ENCODE data around the gene MRPL33. TPM values are rescaled to one million over a fixed set of nuclear protein-coding genes. Genes with fewer than 3 reads are reported as not detected.
"Not testable (repeated sequence)": the region's sequence is repeated elsewhere in the genome, so short reads cannot be mapped to it uniquely, and the experiment has no call there.

Gene MRPL33
- polyA plus RNA-seq, 1 donor = 126 TPM

DNA sequence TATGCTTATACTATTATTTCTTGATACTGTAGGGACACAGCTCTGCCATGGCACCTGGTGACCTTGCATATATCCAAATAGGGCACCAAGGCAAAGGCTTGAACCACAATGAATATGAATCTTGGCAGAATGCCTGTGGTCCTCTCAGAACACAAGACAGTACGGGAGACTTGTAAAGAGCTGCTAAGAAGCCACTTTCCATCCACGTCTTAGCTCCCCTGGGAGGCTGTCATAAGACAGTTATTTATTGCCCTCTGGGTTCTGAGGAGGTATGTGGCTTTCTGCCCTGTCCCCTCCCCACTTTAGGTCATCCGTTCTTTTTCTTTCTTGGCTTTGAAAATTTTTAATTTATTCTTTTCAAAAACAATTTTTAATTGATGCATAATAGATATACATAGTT, 29.8 kb upstream of the MRPL33 start:
- Histone ChIP-seq H3K27me3 (ENCODE audit: control insufficient read depth, insufficient read depth, low read length) (no peaks in the 10 kb centered on the region), H3K36me3 (ENCODE audit: control insufficient read depth, insufficient read depth, low read length) (no peaks in the 10 kb centered on the region), H3K27ac (ENCODE audit: low read length) (no peak overlapping the region), H3K4me1 (ENCODE audit: control insufficient read depth, insufficient read depth, low read length) (peaks cover 28% of the 10 kb centered on the region), H3K9me3 (ENCODE audit: control insufficient read depth, low read depth, low read length) (peaks cover 8% of the 10 kb centered on the region), H3K4me3 (ENCODE audit: low read length) (no peak overlapping the region)
- no peak for DNase-seq
- 100% methylated on average over 1 of the region's 3 CpGs for WGBS (ENCODE audit: insufficient coverage, low lambda C conversion rate)

DNA sequence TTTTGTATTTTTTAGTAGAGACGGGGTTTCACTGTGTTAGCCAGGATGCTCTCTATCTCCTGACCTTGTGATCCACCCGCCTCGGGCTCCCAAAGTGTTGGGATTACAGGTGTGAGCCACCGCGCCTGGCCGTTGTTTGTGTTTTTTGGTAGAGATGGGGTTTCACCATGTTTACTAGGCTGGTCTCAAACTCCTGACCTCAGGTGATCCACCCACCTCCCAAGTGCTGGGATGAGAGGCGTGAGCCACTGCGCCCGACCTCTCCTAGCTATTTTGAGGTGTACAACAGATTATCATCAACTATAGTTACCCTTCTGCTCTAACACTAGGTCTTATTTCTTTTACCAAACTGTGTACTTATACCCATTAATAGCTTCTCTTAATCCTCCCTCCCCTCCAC, 28.9 kb upstream of the MRPL33 start:
- Histone ChIP-seq H3K4me1 (ENCODE audit: control insufficient read depth, insufficient read depth, low read length) (peaks cover 21% of the 10 kb centered on the region), H3K36me3 (ENCODE audit: control insufficient read depth, insufficient read depth, low read length) (no peaks in the 10 kb centered on the region), H3K27ac (ENCODE audit: low read length) (no peak overlapping the region), H3K9me3 (ENCODE audit: control insufficient read depth, low read depth, low read length) (peaks cover 8% of the 10 kb centered on the region), H3K4me3 (ENCODE audit: low read length) (no peak overlapping the region), H3K27me3 (ENCODE audit: control insufficient read depth, insufficient read depth, low read length) (no peaks in the 10 kb centered on the region)
- no CpG with 5 or more reads among the region's 9 CpGs for WGBS (ENCODE audit: insufficient coverage, low lambda C conversion rate)
- no peak for DNase-seq

GRCh38 chr2:27745494-27745893, 26.0 kb upstream of the MRPL33 start:
- peaks cover 10% of the 10 kb centered on the region for H3K9me3 ChIP-seq (ENCODE audit: control insufficient read depth, low read depth, low read length)
- H3K27me3 ChIP-seq (ENCODE audit: control insufficient read depth, insufficient read depth, low read length); H3K27ac ChIP-seq (ENCODE audit: low read length); H3K36me3 ChIP-seq (ENCODE audit: control insufficient read depth, insufficient read depth, low read length); DNase-seq; H3K4me3 ChIP-seq (ENCODE audit: low read length); H3K4me1 ChIP-seq (ENCODE audit: control insufficient read depth, insufficient read depth, low read length): not testable (repeated sequence)

DNA sequence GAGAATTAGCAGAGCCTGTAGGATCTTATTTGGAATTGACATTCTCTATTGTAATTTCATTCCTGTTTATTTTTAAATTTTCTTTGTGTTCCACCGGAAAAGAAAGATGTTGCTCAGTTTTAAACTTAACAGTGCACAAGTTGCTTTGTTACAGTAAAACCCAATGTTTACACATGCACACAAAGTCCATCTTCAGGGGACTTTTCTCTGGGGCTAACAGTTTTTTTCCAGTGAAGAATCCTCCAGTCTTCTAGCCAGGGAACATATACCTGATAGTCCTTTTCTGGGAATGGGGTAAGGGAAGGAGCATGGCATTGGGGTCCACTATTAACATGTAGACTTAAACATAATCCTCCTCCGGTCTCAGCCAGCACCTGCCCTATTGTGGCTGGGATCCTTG, 25.2 kb upstream of the MRPL33 start:
- H3K27me3 ChIP-seq (ENCODE audit: control insufficient read depth, insufficient read depth, low read length) = no peaks in the 10 kb centered on the region
- H3K4me3 ChIP-seq (ENCODE audit: low read length) = no peak overlapping the region
- peak in 1 of 2 donors; percentile 55 for DNase-seq
- H3K9me3 ChIP-seq (ENCODE audit: control insufficient read depth, low read depth, low read length) = peaks cover 7% of the 10 kb centered on the region
- peak overlapping the region; percentile 45 for H3K27ac ChIP-seq (ENCODE audit: low read length)
- no peaks in the 10 kb centered on the region for H3K36me3 ChIP-seq (ENCODE audit: control insufficient read depth, insufficient read depth, low read length)
- peaks cover 13% of the 10 kb centered on the region for H3K4me1 ChIP-seq (ENCODE audit: control insufficient read depth, insufficient read depth, low read length)
- 14% methylated on average over 1 of the region's 2 CpGs for WGBS (ENCODE audit: insufficient coverage, low lambda C conversion rate)

DNA sequence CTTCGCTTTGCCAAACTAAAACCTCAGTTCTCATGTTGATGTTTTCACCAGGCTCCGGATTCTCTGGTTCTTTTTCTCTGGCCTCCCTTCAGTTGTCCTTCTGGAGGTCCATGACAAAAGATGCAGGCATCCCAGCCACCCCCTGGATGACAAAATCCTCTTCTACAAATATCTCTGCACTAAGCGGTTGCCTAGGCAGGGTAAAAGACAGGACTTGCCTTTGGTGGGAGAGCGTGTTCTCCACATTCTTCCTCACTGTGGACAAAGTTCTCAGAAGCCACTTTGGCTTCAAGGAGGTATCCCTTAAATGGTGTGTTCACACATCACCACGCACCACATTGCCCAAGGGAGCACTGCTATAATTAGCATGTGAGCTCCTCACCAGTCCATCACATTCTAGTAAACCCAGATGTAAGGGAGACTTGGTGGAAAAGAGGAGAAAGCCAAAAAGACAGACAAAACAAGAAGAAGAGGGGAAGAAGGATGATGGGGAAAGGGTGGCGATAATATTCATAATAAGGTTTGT, 23.6 kb upstream of the MRPL33 start:
- H3K9me3 ChIP-seq (ENCODE audit: control insufficient read depth, low read depth, low read length) = peaks cover 6% of the 10 kb centered on the region
- no peaks in the 10 kb centered on the region for H3K36me3 ChIP-seq (ENCODE audit: control insufficient read depth, insufficient read depth, low read length)
- no peaks in the 10 kb centered on the region for H3K27me3 ChIP-seq (ENCODE audit: control insufficient read depth, insufficient read depth, low read length)
- no peak overlapping the region for H3K4me3 ChIP-seq (ENCODE audit: low read length)
- peaks cover 26% of the 10 kb centered on the region for H3K4me1 ChIP-seq (ENCODE audit: control insufficient read depth, insufficient read depth, low read length)
- 66% methylated on average over 3 of the region's 6 CpGs for WGBS (ENCODE audit: insufficient coverage, low lambda C conversion rate)
- H3K27ac ChIP-seq (ENCODE audit: low read length) = no peak overlapping the region
- no peak for DNase-seq

- not testable (repeated sequence) for H3K4me3 ChIP-seq (ENCODE audit: low read length); DNase-seq; H3K27ac ChIP-seq (ENCODE audit: low read length); H3K36me3 ChIP-seq (ENCODE audit: control insufficient read depth, insufficient read depth, low read length); H3K27me3 ChIP-seq (ENCODE audit: control insufficient read depth, insufficient read depth, low read length); H3K9me3 ChIP-seq (ENCODE audit: control insufficient read depth, low read depth, low read length)
- peaks cover 37% of the 10 kb centered on the region for H3K4me1 ChIP-seq (ENCODE audit: control insufficient read depth, insufficient read depth, low read length)
- WGBS (ENCODE audit: insufficient coverage, low lambda C conversion rate) = 100% methylated on average over 2 of the region's 2 CpGs
Measured at GRCh38 chr2:27748803-27749554, 22.5 kb upstream of the MRPL33 start.

GRCh38 chr2:27751377-27751776, 20.1 kb upstream of the MRPL33 start:
- Histone ChIP-seq H3K9me3 (ENCODE audit: control insufficient read depth, low read depth, low read length) (peaks cover 6% of the 10 kb centered on the region), H3K36me3 (ENCODE audit: control insufficient read depth, insufficient read depth, low read length) (no peaks in the 10 kb centered on the region), H3K4me1 (ENCODE audit: control insufficient read depth, insufficient read depth, low read length) (peaks cover 44% of the 10 kb centered on the region), H3K27ac (ENCODE audit: low read length) (peak overlapping the region; percentile 100), H3K27me3 (ENCODE audit: control insufficient read depth, insufficient read depth, low read length) (no peaks in the 10 kb centered on the region), H3K4me3 (ENCODE audit: low read length) (no peak overlapping the region)
- no peak for DNase-seq
- no CpG with 5 or more reads among the region's 6 CpGs for WGBS (ENCODE audit: insufficient coverage, low lambda C conversion rate)

DNA sequence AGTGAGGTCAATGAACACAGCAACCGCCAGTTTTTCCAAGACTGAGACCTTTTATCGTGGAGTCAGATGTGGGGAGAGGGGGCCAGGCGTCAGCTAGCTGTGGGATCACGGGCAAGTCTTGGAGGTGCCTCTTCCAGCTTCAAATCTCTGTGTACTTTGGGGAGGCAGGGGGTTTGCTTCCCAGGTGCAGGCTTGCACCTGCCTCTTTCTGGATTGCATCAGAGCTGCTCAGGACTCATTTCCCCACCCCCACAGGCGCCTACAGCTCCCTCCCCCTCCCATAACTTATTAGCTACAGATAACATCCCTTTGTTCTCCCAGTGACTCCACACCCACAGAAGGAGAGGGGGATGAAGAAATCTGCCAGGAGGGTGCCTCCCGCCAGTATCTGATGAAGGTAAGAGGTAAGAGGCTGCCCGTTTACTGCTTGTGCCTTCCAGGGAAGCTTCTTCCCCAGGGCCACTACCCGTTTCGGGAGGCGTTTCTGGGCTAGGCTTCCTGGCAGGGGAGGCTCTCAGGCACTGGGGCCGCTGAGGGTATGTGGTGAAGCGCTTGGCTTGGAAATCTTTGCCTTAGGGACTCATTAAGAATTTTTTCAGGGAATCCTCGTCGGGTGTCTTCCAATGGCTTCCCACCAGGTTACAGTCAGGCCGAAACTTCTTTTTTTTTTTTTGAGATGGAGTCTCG, 18.8 kb upstream of the MRPL33 start:
- Histone ChIP-seq H3K36me3 (ENCODE audit: control insufficient read depth, insufficient read depth, low read length) (no peaks in the 10 kb centered on the region), H3K4me3 (ENCODE audit: low read length) (peak overlapping the region; percentile 48), H3K9me3 (ENCODE audit: control insufficient read depth, low read depth, low read length) (peaks cover 6% of the 10 kb centered on the region), H3K27ac (ENCODE audit: low read length) (peak overlapping the region; percentile 100), H3K4me1 (ENCODE audit: control insufficient read depth, insufficient read depth, low read length) (peaks cover 39% of the 10 kb centered on the region), H3K27me3 (ENCODE audit: control insufficient read depth, insufficient read depth, low read length) (no peaks in the 10 kb centered on the region)
- DNase-seq = peak; percentile 93 to 96
- no CpG with 5 or more reads among the region's 16 CpGs for WGBS (ENCODE audit: insufficient coverage, low lambda C conversion rate)

DNA sequence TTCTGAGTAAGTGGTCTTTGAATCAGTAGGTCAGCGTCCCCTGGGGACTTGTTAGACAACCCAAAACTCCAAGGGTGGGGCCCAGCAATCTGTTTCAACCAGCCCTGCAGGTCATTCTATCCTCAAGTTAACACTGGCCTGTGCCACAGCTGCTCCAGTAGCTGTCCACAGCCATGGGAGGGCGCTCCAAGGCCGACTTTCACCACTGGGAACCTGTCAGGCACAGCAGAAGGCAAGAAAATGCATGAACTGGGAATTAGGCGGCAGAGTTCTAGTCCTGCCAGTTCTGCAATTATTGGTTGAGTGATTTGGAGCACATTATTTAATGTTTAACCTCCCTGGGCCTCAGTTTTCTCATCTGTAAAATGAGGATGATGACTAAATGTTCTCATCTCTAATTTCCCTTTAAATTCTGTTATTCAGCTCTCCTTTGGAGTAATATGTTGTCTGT, 17.4 kb upstream of the MRPL33 start:
- Histone ChIP-seq H3K27ac (ENCODE audit: low read length) (peak overlapping the region; percentile 100), H3K4me1 (ENCODE audit: control insufficient read depth, insufficient read depth, low read length) (peaks cover 39% of the 10 kb centered on the region), H3K27me3 (ENCODE audit: control insufficient read depth, insufficient read depth, low read length) (no peaks in the 10 kb centered on the region), H3K36me3 (ENCODE audit: control insufficient read depth, insufficient read depth, low read length) (no peaks in the 10 kb centered on the region), H3K9me3 (ENCODE audit: control insufficient read depth, low read depth, low read length) (no peaks in the 10 kb centered on the region), H3K4me3 (ENCODE audit: low read length) (no peak overlapping the region)
- DNase-seq = peak; percentile 69 to 78
- no CpG with 5 or more reads among the region's 4 CpGs for WGBS (ENCODE audit: insufficient coverage, low lambda C conversion rate)

DNA sequence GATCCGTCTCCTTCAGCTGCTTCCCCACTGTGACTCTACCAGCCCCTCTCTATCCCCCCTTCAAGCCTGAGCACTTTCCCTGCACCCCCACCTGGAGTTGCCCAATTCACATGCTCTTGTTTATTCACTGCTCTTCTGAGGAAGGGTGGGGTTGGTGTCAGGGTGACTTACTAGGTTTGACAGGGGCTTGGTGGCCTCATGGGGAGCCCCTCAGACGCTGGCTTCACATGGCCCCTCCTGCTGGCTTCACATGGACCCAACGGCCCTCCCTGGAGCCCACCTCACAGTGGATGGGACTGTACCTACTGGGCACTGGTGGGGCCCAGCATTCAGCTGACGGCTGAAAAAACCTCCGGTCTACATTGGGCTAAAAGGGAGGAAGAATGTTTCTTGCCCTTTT, 16.7 kb upstream of the MRPL33 start:
- Histone ChIP-seq H3K9me3 (ENCODE audit: control insufficient read depth, low read depth, low read length) (no peaks in the 10 kb centered on the region), H3K27me3 (ENCODE audit: control insufficient read depth, insufficient read depth, low read length) (no peaks in the 10 kb centered on the region), H3K27ac (ENCODE audit: low read length) (no peak overlapping the region), H3K4me3 (ENCODE audit: low read length) (no peak overlapping the region), H3K36me3 (ENCODE audit: control insufficient read depth, insufficient read depth, low read length) (no peaks in the 10 kb centered on the region), H3K4me1 (ENCODE audit: control insufficient read depth, insufficient read depth, low read length) (peaks cover 39% of the 10 kb centered on the region)
- no peak for DNase-seq
- 33% methylated on average over 1 of the region's 5 CpGs for WGBS (ENCODE audit: insufficient coverage, low lambda C conversion rate)

All from large intestine (tissue), 3 donors.